AG04450 (cell line): Measurements from ENCODE around the gene SLIT1. TPM values are rescaled to one million over a fixed set of nuclear protein-coding genes. Genes with fewer than 3 reads are reported as not detected.

Experiments
- CTCF ChIA-PET: fragments of 300-600, 350-600 bp; formaldehyde crosslinking; extraction: SDS; loops from one replicate; lab custom pipeline; 2022; ENCODE audit warnings: antibody characterized with exemption, inconsistent platforms; lab: Charles Lee
- POLR2A ChIA-PET: fragments of 350-600 bp; formaldehyde crosslinking; extraction: SDS; loops from one replicate; lab custom pipeline; 2021; ENCODE audit warnings: antibody characterized with exemption, inconsistent platforms; lab: Yijun Ruan, JAX
- DNase-seq: peaks from one replicate; pipeline ENCODE4 v3.0.0-alpha.2; 2011; ENCODE audit warnings: low read depth, low spot score
- H3K27ac ChIP-seq: one replicate; pipeline ENCODE4 v1.5.1; 2012; ENCODE audit warnings: low read depth, low read length, control low read depth
- H3K27me3 ChIP-seq: one replicate; pipeline ENCODE4 v1.6.0; 2012; ENCODE audit warnings: low read length; ENCODE audit not compliant: control insufficient read depth, insufficient read depth
- H3K4me3 ChIP-seq: 2 replicates; pipeline ENCODE4 v1.5.1; 2011; ENCODE audit warnings: mild to moderate bottlenecking, low read depth, low read length, control low read depth
- H3K9me3 ChIP-seq: 2 replicates; pipeline ENCODE4 v1.5.1; 2012; ENCODE audit warnings: low read length; ENCODE audit not compliant: control insufficient read depth, insufficient read depth
- CTCF ChIP-seq: IDR thresholded peaks from 2 replicates; pipeline ENCODE4 v1.5.1; 2011; ENCODE audit warnings: low read depth, low read length, control low read depth, inconsistent platforms
- polyA plus RNA-seq: library from polyadenylated mRNA; depleted of rRNA; stranded (reverse); fragments of >200 nt; gene quantifications from 2 replicates; pipeline ENCODE4 v1.2.3, GENCODE V29; 2011

SLIT1 gene
- polyA plus RNA-seq, 1 experiment = 0.01 TPM

GRCh38 chr10:97124211-97124610 is 61.5 kb downstream of the SLIT1 start:
- DNase-seq = no peak
- H3K27me3 ChIP-seq = peaks cover 19% of the 10 kb centered on the region
- no peaks in the 10 kb centered on the region for H3K9me3 ChIP-seq
- ChIA-PET CTCF (interaction anchor here (1.8 kb wide), 1 partner anchor 52 kb away, joined by 6 read pairs; no protein-coding TSS in a partner anchor), POLR2A (no interaction called here)
- H3K4me3 ChIP-seq = no peak overlapping the region
- H3K27ac ChIP-seq = no peak overlapping the region
- no peak for TF ChIP-seq CTCF

GRCh38 chr10:97123765-97124164 is 62.0 kb downstream of the SLIT1 start:
- ChIA-PET CTCF (interaction anchor here (1.8 kb wide), 1 partner anchor 51 kb away, joined by 6 read pairs; no protein-coding TSS in a partner anchor), POLR2A (no interaction called here)
- Histone ChIP-seq H3K27ac (no peak overlapping the region), H3K9me3 (no peaks in the 10 kb centered on the region), H3K27me3 (peaks cover 19% of the 10 kb centered on the region), H3K4me3 (no peak overlapping the region)
- no peak for DNase-seq
- no peak for TF ChIP-seq CTCF

DNA sequence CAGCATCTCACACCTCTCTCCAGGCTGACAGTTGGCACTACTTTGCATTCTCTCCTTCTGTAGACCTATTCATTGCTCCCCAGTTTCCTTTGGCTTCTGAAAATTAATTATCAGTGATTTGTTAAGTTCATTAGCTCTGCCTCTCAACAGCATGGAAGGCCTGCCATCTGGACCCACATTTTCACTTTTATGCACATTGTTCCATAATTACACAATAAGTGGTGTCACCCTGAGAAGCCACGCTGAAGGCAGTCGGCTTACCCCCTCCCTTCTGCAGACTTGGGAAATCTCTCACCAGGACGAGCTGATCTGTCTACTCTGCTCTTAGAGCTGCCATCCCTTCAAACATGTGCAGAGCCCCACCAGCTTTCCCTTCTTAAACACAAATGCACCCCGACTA is 64.7 kb downstream of the SLIT1 start:
- no peak for DNase-seq
- H3K27ac ChIP-seq = no peak overlapping the region
- H3K4me3 ChIP-seq = no peak overlapping the region
- H3K9me3 ChIP-seq = no peaks in the 10 kb centered on the region
- CTCF ChIA-PET = interaction anchor here (0.8 to 3.3 kb wide), 2 partner anchors 48 to 76 kb away, joined by 3 to 12 read pairs; no protein-coding TSS in a partner anchor
- TF ChIP-seq CTCF = no peak
- POLR2A ChIA-PET = no interaction called here
- H3K27me3 ChIP-seq = peaks cover 26% of the 10 kb centered on the region

GRCh38 chr10:97120370-97120769 is 65.4 kb downstream of the SLIT1 start:
- Histone ChIP-seq H3K9me3 (no peaks in the 10 kb centered on the region), H3K27ac (no peak overlapping the region), H3K4me3 (no peak overlapping the region), H3K27me3 (peaks cover 30% of the 10 kb centered on the region)
- TF ChIP-seq CTCF = no peak
- CTCF ChIA-PET = interaction anchor here (3.3 kb wide), 1 partner anchor 48 kb away, joined by 12 read pairs; no protein-coding TSS in a partner anchor
- no peak for DNase-seq
- POLR2A ChIA-PET = no interaction called here

DNA sequence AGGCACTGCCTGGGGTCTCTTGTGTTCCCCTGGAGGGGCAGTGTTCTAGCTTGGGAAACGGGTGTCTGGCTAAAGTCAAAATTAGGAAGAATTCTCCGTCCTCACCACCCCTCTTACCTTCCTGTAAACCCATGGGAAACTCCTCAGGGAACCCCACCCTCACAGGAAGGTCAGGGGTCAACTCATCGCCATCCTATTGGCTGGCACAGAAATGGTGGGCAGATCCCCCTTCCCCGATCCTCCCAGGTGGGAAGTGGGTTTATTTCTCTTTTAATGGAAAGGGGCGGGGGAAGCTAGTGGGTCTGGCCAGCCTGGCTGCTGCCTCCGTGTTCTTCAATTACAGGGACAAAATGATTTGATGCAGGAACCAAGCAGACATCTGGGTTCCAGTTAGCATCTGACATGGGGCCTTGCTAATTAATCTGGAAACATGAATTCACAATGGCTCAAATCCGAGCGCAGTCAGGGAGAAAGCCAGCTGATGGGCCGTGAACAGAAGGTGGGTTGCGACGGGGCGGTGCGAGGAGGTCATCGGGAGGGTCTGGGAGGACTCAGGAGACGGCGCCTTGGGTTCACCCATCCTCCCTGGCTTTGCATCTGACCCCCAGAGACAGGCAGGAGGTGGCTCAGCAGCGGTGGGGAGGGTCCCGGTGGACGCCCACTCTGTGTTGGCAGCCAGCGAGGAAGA is 66.6 kb downstream of the SLIT1 start:
- DNase-seq = no peak
- no peak overlapping the region for H3K4me3 ChIP-seq
- CTCF ChIA-PET = interaction anchor here (3.3 kb wide), 1 partner anchor 47 kb away, joined by 12 read pairs; no protein-coding TSS in a partner anchor
- H3K9me3 ChIP-seq = no peaks in the 10 kb centered on the region
- peaks cover 33% of the 10 kb centered on the region for H3K27me3 ChIP-seq
- TF ChIP-seq CTCF = no peak
- POLR2A ChIA-PET = no interaction called here
- H3K27ac ChIP-seq = no peak overlapping the region
